GM23248 (cell line): Measurements from ENCODE around the gene CR1.
"Not testable (repeated sequence)": the region's sequence is repeated elsewhere in the genome, so short reads cannot be mapped to it uniquely, and the experiment has no call there.

ENCODE experiments used
- EZH2 ChIP-seq: fragments of 200-600 bp; sonication (generic); IDR thresholded peaks from 2 replicates; pipeline ENCODE4 v1.6.1; 2018; ENCODE audit warnings: antibody characterized with exemption, mild to moderate bottlenecking; ENCODE audit not compliant: insufficient read depth, poor library complexity, severe bottlenecking
- EZH2phosphoT487 ChIP-seq: fragments of 200-600 bp; sonication (generic); IDR thresholded peaks from 2 replicates; pipeline ENCODE4 v1.6.1; 2018; ENCODE audit warnings: antibody characterized with exemption, moderate library complexity, mild to moderate bottlenecking, low read depth; ENCODE audit not compliant: insufficient read depth

- TF ChIP-seq EZH2, EZH2phosphoT487: not testable (repeated sequence)
These were observed 93.5 kb downstream of the CR1 start for GRCh38 chr1:207589506-207589905.
